ENCODE data around the gene RENBP.

Gene RENBP

DNA sequence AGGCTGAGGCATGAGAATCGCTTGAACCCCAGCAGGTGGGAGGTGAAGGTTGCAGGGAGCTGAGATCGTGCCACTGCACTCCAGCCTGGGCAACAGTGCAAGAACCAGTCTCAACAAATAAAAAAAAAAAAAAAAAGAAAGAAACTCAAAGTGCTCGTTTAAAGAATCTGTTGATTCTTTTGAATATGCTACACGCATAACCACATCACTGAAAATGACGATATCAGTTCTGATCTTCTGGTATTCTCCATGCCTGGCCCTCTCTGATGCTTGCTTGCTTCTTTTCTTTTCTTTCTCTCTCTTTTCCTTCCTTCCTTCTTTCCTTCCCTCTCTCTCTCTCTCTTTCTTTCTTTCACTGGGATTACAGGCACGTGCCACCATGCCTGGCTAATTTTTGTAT, 32.6 kb downstream of the RENBP start:
- DNase-seq: no peak

DNA sequence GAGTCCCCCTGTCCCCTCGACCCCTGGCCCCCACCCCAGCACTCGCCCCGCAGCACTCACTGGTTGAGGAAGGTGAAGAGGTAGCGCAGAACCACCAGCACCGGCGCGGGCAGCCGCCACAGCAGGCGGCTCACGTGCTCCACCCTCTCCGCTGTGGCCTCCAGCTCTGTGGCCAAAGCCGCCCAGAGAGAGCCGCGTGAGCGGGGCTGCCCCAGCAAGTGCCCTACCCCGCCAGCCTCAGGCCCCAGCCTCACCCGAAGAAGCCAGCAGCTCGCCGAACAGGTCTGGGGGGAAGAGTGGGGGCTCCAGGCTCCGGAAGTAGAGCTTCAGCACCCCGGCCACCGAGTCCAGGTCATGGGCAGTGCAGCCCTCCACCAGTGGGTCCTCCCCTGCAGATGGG, 34.0 kb downstream of the RENBP start:
- no peak for DNase-seq

DNA sequence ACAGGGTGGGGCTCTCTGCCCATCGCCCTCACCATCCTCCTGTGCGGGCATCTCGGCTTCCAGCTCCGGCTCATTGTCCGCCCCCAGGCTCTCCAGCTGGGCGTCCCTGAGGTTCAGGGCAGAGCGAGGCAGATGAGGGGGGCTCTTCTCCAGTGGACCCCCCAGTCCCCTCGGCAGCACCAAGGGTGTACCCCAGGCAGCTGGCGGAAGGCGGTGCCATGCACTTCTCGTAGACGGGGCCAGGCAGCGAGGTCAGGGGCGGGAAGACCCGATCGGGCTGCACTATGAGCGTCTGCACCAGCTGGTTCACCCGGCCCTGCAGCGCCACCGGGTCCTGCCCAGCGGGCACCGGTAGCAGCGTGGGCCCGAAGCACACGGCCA, 34.5 kb downstream of the RENBP start:
- DNase-seq: no peak

DNA sequence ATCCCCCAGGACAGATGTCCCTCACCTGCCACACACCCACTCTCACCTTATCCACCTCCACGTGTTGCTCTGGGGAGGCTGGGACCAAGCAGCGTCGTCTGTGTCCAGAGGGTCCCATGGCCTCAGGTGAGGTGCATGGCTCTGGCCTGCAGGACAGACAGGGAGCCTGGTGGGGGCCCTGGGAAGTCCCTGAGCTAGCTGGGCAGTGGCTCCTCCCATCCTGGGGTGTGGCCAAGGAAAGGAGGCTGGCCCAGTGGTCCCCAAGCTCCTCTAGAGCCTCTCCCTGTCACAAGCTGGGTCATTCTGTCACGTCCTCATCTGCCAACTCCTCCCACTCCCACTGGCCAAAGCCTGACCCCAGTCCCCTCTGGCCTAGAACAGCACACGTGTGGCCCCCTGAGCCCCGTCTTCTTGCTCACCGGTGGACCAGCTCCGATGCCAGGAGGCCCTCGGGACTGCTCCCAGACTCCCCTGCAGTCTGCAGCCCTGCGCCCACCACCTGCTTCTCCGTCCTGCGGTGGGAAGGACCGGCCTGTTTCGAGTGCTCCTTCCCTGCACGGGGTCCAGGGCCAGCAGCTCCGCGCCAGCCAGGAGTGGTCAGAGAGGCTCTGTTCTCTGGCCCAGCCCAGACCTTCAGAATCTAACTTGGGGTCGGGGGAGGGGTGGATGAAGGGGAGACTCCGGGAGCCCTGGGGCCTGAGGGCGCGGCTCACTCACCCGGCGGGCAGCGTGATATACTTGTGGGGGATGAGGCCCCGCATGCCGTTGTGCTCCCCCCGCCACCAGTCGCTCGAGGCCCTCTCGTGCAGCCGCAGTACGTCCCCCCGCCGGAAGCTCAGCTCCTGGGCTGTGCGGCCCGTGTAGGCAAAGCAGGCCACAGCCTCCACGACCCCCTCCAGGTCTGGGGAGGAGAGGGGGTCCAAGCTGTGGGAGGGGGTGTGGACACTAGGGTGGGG, 35.1 kb downstream of the RENBP start:
- no peak for DNase-seq

DNA sequence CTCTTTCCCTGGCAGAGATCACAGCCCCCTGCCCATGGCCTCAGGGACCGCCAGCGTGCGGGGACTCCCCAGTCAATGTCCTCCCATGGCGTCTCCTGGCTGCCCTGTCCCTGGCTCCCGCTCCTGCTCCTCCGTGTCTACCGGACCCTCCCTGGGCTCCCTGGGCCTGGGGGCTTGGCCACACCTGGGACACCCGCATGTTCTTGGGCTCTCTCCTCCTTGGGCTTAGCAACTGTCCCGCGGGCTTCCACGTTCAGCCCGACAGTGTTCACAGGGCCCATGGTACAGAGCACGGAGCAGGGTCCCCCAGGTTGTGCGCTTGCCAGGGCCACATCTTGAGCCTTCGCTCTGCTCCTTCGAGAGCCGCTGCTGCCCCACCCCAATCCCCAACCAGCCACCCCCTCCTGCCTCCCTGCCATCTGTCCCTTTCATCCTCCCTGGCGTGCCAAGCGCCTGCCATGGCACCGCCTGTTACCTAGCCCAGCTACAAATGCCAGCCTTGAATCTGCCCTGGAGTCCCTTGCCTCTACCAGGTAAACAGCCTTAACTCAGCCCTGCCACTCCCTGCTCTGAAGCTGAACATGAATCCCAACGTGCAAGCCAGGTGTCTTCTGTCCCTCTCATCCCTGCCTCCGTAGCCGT, 36.1 kb downstream of the RENBP start:
- no peak for DNase-seq

DNA sequence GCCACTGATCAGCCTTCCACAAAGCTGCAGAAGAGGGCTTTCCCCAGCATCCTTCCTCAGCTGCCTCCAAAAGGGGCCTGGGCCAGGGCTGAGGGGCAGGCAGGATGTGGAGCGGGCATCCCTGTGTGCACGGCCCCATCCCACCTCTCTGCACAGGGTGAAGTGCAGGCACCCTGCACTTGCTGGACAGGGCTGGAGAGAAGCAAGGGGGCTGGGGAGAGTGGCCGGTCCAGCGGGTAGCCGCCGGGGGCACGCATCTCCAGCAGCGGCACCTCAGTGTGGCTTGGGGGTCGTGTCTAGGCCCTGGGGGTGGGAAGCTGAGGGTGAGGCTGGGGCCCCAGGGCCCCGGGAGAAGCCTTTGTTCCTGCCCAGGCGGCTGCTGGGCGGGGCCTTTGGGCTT, 37.0 kb downstream of the RENBP start:
- no peak for DNase-seq

DNA sequence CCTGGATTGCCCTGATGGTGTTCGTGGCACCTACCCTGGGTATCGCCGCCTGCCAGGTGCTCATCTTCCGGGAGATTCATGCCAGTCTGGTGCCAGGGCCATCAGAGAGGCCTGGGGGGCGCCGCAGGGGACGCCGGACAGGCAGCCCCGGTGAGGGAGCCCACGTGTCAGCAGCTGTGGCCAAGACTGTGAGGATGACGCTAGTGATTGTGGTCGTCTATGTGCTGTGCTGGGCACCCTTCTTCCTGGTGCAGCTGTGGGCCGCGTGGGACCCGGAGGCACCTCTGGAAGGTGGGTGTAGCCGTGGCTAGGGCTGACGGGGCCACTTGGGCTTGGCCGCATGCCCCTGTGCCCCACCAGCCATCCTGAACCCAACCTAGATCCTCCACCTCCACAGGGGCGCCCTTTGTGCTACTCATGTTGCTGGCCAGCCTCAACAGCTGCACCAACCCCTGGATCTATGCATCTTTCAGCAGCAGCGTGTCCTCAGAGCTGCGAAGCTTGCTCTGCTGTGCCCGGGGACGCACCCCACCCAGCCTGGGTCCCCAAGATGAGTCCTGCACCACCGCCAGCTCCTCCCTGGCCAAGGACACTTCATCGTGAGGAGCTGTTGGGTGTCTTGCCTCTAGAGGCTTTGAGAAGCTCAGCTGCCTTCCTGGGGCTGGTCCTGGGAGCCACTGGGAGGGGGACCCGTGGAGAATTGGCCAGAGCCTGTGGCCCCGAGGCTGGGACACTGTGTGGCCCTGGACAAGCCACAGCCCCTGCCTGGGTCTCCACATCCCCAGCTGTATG, 38.1 kb downstream of the RENBP start:
- no peak for DNase-seq

DNA sequence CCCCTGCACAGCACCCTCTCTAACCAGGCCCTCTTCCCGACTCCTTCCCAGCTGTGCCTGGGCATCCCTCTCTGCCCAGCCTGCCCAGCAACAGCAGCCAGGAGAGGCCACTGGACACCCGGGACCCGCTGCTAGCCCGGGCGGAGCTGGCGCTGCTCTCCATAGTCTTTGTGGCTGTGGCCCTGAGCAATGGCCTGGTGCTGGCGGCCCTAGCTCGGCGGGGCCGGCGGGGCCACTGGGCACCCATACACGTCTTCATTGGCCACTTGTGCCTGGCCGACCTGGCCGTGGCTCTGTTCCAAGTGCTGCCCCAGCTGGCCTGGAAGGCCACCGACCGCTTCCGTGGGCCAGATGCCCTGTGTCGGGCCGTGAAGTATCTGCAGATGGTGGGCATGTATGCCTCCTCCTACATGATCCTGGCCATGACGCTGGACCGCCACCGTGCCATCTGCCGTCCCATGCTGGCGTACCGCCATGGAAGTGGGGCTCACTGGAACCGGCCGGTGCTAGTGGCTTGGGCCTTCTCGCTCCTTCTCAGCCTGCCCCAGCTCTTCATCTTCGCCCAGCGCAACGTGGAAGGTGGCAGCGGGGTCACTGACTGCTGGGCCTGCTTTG, 38.9 kb downstream of the RENBP start:
- DNase-seq: no peak

DNA sequence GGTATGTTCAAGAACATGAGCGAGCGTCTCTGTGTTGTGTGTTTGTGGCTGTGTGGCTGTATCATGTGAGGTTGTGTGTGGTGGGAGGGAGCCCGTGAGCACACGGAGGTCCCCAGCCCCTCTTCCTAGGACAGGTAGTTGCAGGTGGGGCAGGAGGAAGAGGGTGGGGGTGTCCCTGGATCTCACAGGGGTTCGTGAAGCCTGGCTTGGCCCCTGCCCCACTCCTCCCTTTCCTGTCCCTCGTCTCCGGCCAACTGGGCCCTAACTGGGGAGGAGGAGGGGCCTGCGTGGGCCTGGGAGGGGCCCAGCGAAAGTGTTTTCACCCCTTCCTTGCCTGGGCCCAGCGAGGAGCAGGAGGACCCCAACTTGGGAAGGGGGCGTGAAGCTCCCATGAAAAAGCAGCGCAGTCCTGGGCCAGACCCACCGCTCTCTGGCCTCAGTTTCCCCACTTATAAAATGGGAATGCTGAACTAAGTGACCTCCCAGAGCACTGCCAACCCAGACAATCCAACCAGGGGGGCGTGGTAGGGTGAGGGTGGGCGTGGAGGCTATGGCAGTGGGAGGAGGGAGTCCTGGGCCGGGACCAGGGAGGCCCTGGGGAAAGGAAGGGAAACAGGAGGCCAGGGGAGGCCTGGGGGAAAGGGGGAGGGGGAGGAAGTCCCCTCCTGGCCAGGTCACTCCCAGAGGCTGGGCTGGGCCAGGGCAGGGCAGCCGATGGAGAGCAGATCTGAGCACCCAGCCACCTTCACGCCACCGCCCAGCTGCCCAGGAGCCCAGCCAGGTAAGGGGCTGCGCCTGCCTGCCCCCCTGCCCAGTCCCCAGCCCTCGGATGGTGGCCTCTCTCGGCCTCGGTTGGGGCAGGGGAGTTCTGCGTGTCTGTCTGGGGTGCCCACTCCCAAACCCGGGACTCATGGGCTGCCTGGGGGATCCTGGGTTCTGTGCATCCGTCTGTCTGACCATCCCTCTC, 40.2 kb downstream of the RENBP start, which contains the start of gene AVPR2:
Gene AVPR2, plus strand, starts transcription at position 683 of the 967 bp plus-strand sequence. CDS start 473 bp downstream, outside the sequence.
- no peak for DNase-seq

DNA sequence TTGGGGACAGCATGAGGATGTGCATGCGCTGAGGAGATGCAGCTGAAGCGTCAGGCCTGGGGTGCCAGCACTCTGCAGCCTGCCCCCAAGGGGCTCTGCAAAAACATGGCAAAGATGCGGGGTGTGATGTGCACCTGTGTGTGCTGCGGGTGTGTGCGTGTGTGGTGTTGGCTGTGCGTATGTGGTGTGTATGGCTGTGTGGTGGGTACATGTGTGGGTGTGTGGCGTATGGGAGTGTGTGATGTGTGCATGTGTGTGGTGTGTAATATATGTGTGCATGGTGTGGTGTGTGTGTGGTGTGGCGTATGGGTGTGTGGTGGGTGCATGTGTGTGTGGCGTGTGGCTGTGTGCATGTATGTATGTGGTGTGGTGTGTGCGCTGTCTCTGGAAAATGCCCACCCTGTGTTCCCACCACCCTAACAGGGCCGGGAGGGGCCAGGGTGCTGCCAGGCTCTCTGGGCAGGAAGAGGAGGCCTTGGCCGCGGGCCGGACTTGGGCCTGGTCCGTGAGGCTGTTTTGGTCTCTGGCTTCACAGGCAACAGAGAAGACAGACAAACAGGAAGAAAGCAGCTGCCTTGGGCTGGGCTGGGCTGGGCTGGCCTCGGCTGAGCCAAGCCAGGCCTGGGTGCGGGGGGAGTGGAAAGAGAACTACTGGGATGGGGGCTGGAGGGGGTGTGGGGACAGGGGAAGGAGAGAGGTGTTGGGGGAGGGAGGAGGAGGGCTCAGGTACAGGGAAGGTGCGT, 41.0 kb downstream of the RENBP start:
- DNase-seq: no peak

DNA sequence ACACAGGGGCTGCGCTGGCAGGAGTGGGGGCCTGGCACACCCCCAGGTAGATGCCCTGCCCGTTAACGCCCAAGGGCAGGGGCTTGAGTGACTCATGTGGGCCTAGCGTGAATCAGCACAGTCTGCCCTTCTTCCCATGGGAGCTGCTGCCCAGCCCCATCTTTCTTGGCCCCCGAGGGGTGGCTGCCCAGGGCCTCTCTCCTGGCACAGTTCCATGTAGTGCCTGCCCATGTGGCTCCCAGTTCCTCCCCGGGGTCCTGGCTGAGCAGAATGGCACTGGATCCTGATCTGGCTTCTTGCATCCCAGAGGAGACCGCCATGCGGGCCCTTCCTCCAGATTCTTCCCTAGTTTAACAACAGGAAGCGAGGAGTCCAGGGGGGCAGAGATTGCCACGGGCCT, 42.1 kb downstream of the RENBP start:
- no peak for DNase-seq

DNA sequence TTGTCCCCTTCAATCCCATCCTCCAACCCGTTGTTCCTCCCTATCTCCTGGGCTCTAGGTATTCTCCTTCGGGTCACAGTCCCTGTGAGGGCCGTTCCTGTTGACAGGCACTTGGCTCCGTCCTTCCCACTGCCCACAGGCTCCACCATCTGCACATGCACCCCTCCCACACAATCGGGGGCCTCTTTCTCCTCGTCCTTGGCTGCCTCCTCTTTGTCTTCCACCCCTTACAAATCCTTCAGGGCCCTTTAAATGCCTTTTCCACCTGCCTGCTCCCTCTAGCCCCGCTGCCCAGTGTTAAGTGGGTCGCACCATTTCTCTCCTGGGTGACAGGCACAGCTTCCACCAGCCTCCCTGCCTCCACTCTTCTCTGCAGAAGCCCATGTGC, 42.7 kb downstream of the RENBP start:
- DNase-seq: no peak

DNA sequence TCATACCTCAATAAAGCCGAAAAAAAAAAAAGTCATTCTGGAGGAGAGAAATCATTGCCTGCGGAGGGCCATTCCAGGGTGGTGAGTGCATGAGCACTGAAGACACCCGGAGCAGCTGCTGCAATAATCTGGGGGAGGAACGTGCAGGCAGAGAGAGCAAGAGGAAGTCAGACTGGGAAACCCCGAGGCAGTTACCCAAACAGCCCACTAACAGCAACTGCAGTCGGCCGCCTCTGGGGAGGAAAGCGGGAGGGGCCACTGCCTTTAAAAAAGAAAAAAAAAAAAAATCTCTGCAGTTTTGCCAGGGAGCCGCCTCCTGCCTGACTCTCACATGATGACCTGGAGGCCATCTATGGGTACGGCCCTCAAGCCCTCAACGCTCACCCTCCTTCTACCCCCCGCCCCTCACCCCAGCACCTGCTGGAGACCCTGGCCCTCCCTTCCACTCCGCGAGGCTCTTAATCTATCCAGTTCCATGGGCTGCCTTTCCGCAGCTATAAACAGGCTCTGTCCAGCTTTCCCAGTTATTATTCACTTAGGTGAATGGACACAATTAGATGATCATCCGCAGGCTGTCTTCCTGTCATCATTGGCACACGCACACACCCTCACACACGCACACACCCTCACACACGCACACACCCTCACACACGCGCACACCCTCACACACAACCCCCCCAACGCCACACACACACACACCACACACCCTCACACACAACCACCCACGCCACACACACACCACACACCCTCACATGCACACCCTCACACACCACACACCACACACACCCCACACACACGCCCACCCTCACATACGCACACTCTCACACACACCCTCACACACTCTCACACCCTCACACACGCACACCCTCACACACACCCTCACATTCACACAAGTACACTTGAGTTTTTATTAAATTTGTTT, 43.4 kb downstream of the RENBP start:
- peak; percentile 37 for DNase-seq

DNA sequence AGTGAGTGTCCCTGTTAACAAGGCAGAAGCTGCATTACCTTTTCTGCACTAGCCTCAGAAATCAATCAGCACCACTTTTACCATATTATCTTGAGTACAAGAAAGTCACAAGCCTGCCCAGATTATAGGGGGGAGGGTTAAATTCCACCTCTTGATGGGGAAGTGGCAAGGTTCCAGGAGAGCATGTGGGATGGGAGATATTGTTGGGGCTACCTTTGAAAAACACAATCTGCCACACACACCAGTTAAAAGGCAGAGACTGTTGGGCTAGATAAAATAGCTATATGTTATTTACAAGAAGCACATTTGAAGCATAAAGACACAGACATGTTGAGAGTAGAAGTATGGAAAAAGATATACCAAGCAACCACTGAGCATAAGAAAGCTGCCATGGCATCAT, 46.5 kb downstream of the RENBP start:
- DNase-seq: no peak

DNA sequence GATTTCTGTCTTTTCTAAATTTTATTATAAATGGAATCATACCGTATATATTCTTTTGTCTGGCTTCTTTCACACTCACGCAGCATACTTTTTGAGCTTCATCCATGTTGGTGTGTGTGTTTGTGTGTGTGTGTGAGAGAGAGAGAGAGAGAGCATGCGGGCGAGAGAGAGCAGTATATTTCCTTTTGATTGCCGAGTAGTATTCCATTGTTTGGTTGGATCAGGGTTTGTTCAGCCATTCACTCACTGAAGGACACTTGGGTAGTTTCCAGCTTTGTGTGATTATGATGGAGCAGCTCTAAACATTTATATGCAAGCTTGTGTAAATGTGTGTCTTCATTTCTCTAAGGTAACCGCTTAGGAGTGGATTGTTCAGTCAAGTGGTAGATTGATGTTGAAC, 55.3 kb downstream of the RENBP start:
- no peak for DNase-seq

DNA sequence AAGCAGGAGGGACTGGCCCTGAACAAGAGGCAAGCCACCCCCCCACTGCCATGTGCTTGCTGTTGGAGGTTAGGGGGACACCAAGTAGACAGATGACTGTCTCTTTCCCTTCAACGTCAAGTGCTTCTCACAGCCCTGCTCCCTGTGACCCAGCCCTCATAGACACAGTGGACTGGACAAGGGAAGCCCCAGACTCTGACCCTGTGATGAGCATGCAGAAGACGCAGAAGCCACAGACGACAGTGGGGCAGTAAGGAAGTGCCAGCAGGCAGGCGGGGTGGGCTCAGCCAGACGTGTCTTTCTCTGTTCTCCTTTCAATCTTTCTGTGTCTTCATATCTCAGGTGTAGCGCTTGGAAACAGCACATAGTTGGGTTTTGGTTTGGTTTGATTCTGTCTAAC, 56.1 kb downstream of the RENBP start:
- DNase-seq: no peak

DNA sequence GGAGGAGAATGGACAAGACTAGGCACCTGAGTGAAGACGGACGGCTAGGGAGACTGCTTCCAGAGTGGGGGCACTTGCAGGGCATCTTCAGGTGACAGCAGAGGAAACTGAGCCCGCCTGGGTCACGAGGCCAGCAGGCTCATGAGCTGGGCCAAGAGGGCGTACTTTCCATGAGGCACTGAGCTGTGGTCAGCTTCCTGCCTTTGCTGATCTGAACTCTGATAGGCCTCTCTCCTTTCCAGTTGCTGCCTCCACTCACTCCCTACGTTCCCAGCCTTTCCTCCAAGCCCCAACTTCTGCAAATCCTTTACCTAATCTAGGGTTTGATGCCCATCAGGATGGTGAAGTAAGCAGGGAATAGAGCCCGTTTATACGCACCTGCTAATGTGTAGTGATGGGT, 57.1 kb downstream of the RENBP start:
- DNase-seq: no peak

DNA sequence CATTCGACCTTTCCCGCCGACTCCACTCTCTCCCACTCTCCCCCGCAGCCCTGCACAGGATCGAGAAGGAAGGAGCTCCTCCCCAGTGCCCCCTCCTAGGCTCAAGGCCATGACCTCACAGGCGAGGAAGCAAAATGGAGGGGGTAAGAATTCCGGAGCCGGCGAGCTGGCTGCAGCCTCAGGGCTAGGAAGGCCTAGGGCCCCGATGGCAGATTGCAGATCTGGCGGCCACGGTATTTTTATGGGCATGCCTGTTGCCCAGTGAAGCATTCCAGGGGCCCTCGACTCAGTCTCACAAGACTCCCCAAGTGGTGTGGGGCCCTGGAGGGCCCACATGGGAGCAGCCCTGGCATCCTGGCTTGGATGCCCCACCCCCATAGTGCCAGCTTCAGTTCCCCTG, 57.5 kb downstream of the RENBP start:
- no peak for DNase-seq

DNA sequence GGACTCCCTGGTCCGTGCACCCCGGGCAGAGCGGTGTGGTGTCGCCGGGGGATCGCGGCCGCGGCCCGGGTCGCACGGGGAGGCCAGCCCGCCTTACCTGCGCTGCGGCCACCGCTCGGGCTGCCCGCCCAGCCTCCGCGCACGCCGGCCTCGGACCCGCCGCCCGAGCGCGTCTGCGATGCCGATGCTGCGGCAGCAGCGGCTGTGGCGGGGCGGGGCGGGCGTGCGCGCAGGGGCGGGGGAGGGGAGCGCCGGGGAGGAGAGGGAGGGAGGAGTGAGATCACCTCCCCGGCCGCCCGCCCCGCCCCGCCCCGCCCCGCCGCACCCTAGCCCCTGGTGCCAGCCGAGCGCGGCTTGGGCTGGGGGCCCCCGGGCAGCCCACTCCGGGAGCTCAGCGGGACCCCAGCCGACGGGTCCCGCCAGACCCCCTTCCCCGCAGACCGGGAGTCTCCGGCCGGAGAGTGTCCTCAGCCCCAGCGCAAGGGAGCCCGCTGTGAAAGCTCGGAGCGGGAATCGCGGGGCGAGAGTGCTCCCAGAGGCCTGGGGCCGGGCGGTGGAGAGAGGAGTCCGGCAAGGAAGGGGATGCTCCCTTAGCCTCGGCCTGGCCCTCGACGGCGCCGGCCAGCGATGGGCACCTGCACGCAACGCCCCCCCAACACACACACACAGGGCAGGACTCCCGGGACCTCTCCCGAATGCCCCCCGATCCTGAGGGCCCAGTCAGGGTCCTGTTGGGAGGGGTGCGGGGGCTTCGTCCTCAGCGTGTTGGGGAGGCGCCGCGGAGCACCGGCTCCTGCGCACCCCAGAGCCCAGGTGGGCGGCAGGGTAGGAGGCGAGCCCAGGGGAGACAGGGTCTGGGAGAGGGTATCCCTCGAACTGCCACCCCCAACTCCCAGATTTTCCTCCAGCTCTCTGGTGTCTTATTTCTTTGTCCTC, 58.2 kb downstream of the RENBP start, which contains the start of gene L1CAM:
Gene L1CAM, minus strand, starts transcription at position 206 of the 936 bp plus-strand sequence. CDS start 10,337 bp downstream, outside the sequence.
- no peak for DNase-seq
